GM18861 (cell line): ENCODE measurements around the gene NLRP13.

Source experiments
- ATAC-seq: cut with Tn5 transposase; IDR thresholded peaks from one replicate; pipeline ENCODE4 v1.9.1; 2021; ENCODE audit not compliant: unreplicated experiment

Gene NLRP13

GRCh38 chr19:55907286-55907685 is 24.9 kb downstream of the NLRP13 start:
- ATAC-seq = no peak

- ATAC-seq = no peak
These were observed 29.9 kb downstream of the NLRP13 start for GRCh38 chr19:55902080-55902751.

GRCh38 chr19:55901369-55902079 is 30.6 kb downstream of the NLRP13 start:
- no peak for ATAC-seq

- ATAC-seq = no peak
These were observed 33.2 kb downstream of the NLRP13 start for GRCh38 chr19:55898911-55899310.

GRCh38 chr19:55882626-55883025 is 49.5 kb downstream of the NLRP13 start:
- no peak for ATAC-seq

GRCh38 chr19:55877211-55877610 is 54.9 kb downstream of the NLRP13 start:
- no peak for ATAC-seq

GRCh38 chr19:55870736-55871135 is 61.4 kb downstream of the NLRP13 start:
- no peak for ATAC-seq

- no peak for ATAC-seq
These were observed 65.0 kb downstream of the NLRP13 start for GRCh38 chr19:55867101-55867500.

GRCh38 chr19:55866521-55866920 is 65.6 kb downstream of the NLRP13 start:
- no peak for ATAC-seq

GRCh38 chr19:55858969-55859368 is 73.2 kb downstream of the NLRP13 start:
- no peak for ATAC-seq

- ATAC-seq = no peak
These were observed 73.7 kb downstream of the NLRP13 start for GRCh38 chr19:55858401-55858800.

GRCh38 chr19:55857974-55858373 is 74.2 kb downstream of the NLRP13 start:
- no peak for ATAC-seq

- ATAC-seq = no peak
These were observed 75.0 kb downstream of the NLRP13 start for GRCh38 chr19:55857149-55857548.

- no peak for ATAC-seq
These were observed 77.0 kb downstream of the NLRP13 start for GRCh38 chr19:55855160-55855559.
